ENCODE data around the gene PRDM7. TPM values are rescaled to one million over a fixed set of nuclear protein-coding genes. Genes with fewer than 3 reads are reported as not detected.

Gene PRDM7
- total and polyA plus RNA-seq, 2 donors (not counting 1 experiment from before 2014, with no cell fraction given) = not detected

GRCh38 chr16:90007015-90007414, 70.1 kb downstream of the PRDM7 start:
- Mint-ChIP-seq H3K4me1 (peaks cover 41% of the 10 kb centered on the region), H3K27ac (no peak overlapping the region), H3K9me3 (ENCODE audit: insufficient read depth) (no peaks in the 10 kb centered on the region), H3K27me3 (no peaks in the 10 kb centered on the region), H3K4me3 (peak overlapping the region; percentile 24)
- H3K27me3 ChIP-seq (replicated peaks in 1 of 4; ENCODE audit: control extremely low read depth in 1 of 4, control insufficient read depth in 3 of 4, insufficient read depth in 4 of 4, low read length in 3 of 4) = no peaks in the 10 kb centered on the region
- H3K9ac ChIP-seq (ENCODE audit: low read length) = no peak overlapping the region
- intact Hi-C loops (cut with micrococcal nuclease) = loop anchor here (5.0 kb wide), 2 partner anchors 35 to 55 kb away; no protein-coding TSS in a partner anchor
- H3K27ac ChIP-seq (ENCODE audit: low read length in 2 of 2) = no peak overlapping the region
- H3K9me3 ChIP-seq (ENCODE audit: control extremely low read depth in 1 of 3, control insufficient read depth in 2 of 3, insufficient read depth in 1 of 3, low read length in 2 of 3) = peaks cover 0 to 24% (median 0%) of the 10 kb centered on the region in 3 donors
- no peak overlapping the region for H2AFZ ChIP-seq (ENCODE audit: insufficient read depth, low read depth, low read length, poor library complexity, severe bottlenecking)
- ATAC-seq (ENCODE audit: low read depth) = no peak
- H3K79me2 ChIP-seq (ENCODE audit: control insufficient read depth, insufficient read depth, low read length) = no peaks in the 10 kb centered on the region
- peaks cover 7% of the 10 kb centered on the region for H4K20me1 ChIP-seq (ENCODE audit: control insufficient read depth, insufficient read depth, low read length, poor library complexity, severe bottlenecking)
- no peak overlapping the region for H3K4me3 ChIP-seq (ENCODE audit: control extremely low read depth in 1 of 5, extremely low read depth in 1 of 5, insufficient read depth in 1 of 5, low read depth in 2 of 5, low read length in 4 of 5)
- peak overlapping the region; percentile 24 for H3K4me2 ChIP-seq (replicated peaks; ENCODE audit: low read depth, low read length, poor library complexity, severe bottlenecking)
- POLR2A ChIA-PET = no interaction called here
- 100% methylated on average over 6 of the region's 7 CpGs for WGBS (ENCODE audit: insufficient coverage)
- H3K36me3 ChIP-seq (replicated peaks in 1 of 2; ENCODE audit: control extremely low read depth in 1 of 2, control insufficient read depth in 1 of 2, extremely low read depth in 1 of 2, insufficient read depth in 2 of 2, low read length in 1 of 2) = peaks cover 0 to 4% of the 10 kb centered on the region in 2 experiments
- CTCF ChIA-PET = no interaction called here
- peaks cover 42 to 53% of the 10 kb centered on the region in 2 donors for H3K4me1 ChIP-seq (ENCODE audit: control insufficient read depth in 2 of 2, insufficient read depth in 2 of 2, low read length in 2 of 2)
- DNase-seq = peak; percentile 37
- TF ChIP-seq CTCF (IDR thresholded peaks at IDR 0.05) (no peak), EZH2 (IDR thresholded peaks at IDR 0.05; ENCODE audit: borderline replicate concordance, insufficient read depth, low read depth, low read length, poor library complexity, severe bottlenecking) (no peak)

Other genes with a start within 250 kb of the PRDM7 start
- 2.0 and 2.7 TPM in 2 replicates for gene SPIRE2, start 248.9 kb downstream of the PRDM7 start, total RNA-seq
- gene SPIRE2, start 248.9 kb downstream of the PRDM7 start, polyA plus RNA-seq = 0.71 and 0.98 TPM in 2 replicates
- gene TCF25, start 203.7 kb downstream of the PRDM7 start, total RNA-seq = 444 and 493 TPM in 2 replicates
- 200 and 278 TPM in 2 replicates for gene TCF25, start 203.7 kb downstream of the PRDM7 start, polyA plus RNA-seq
- gene MC1R, start 158.5 kb downstream of the PRDM7 start, total RNA-seq = 12.2 and 13.2 TPM in 2 replicates
- 15.2 and 21.5 TPM in 2 replicates for gene MC1R, start 158.5 kb downstream of the PRDM7 start, polyA plus RNA-seq
- gene TUBB3, start 154.0 kb downstream of the PRDM7 start, total RNA-seq = 0.34 and 0.70 TPM in 2 replicates
- 4.4 and 11.1 TPM in 2 replicates for gene TUBB3, start 154.0 kb downstream of the PRDM7 start, polyA plus RNA-seq
- gene DEF8, start 128.6 kb downstream of the PRDM7 start, total RNA-seq = 83.9 and 91.7 TPM in 2 replicates
- 546 and 749 TPM in 2 replicates for gene DEF8, start 128.6 kb downstream of the PRDM7 start, polyA plus RNA-seq
- gene DBNDD1, start 57.9 kb downstream of the PRDM7 start, total RNA-seq = 2.1 and 3.1 TPM in 2 replicates
- gene DBNDD1, start 57.9 kb downstream of the PRDM7 start, polyA plus RNA-seq = 35.4 and 72.1 TPM in 2 replicates

Measured in B cell (primary cell).